GM21723 (cell line): ENCODE results near the gene TFIP11.

Experiments
- ATAC-seq: cut with Tn5 transposase; IDR thresholded peaks from one replicate; pipeline ENCODE4 v1.9.1; 2021; ENCODE audit warnings: mild to moderate bottlenecking, moderate library complexity; ENCODE audit not compliant: unreplicated experiment

The TFIP11 gene

GRCh38 chr22:26512149-26512793, at the start of gene TFIP11:
TFIP11 (minus strand) TSS chr22:26512473; CDS start chr22:26510272, 2,201 bp downstream.
- peak; percentile 92 for ATAC-seq

- no peak for ATAC-seq
Measured at GRCh38 chr22:26561756-26562417, 49.6 kb upstream of the TFIP11 start.

GRCh38 chr22:26559961-26560575, 47.8 kb upstream of the TFIP11 start:
- no peak for ATAC-seq

GRCh38 chr22:26558248-26558895, 46.1 kb upstream of the TFIP11 start:
- ATAC-seq: no peak

GRCh38 chr22:26556904-26557303, 44.6 kb upstream of the TFIP11 start:
- no peak for ATAC-seq

- no peak for ATAC-seq
Measured at GRCh38 chr22:26555478-26555877, 43.2 kb upstream of the TFIP11 start.

GRCh38 chr22:26554956-26555355, 42.7 kb upstream of the TFIP11 start:
- no peak for ATAC-seq

- ATAC-seq: no peak
Measured at GRCh38 chr22:26553056-26553752, 40.9 kb upstream of the TFIP11 start.

- no peak for ATAC-seq
Measured at GRCh38 chr22:26552466-26552865, 40.2 kb upstream of the TFIP11 start.

- ATAC-seq: no peak
Measured at GRCh38 chr22:26551568-26551967, 39.3 kb upstream of the TFIP11 start.

GRCh38 chr22:26550498-26551033, 38.3 kb upstream of the TFIP11 start:
- ATAC-seq: no peak

GRCh38 chr22:26549902-26550497, 37.7 kb upstream of the TFIP11 start:
- ATAC-seq: no peak

- ATAC-seq: no peak
Measured at GRCh38 chr22:26548984-26549383, 36.7 kb upstream of the TFIP11 start.

GRCh38 chr22:26548303-26548702, 36.0 kb upstream of the TFIP11 start:
- no peak for ATAC-seq

- ATAC-seq: no peak
Measured at GRCh38 chr22:26547837-26548236, 35.6 kb upstream of the TFIP11 start.

GRCh38 chr22:26547426-26547825, 35.2 kb upstream of the TFIP11 start:
- ATAC-seq: no peak

- no peak for ATAC-seq
Measured at GRCh38 chr22:26546282-26546681, 34.0 kb upstream of the TFIP11 start.

- ATAC-seq: no peak
Measured at GRCh38 chr22:26545827-26546226, 33.6 kb upstream of the TFIP11 start.

GRCh38 chr22:26545385-26545784, 33.1 kb upstream of the TFIP11 start:
- no peak for ATAC-seq

- no peak for ATAC-seq
Measured at GRCh38 chr22:26544489-26544888, 32.2 kb upstream of the TFIP11 start.
